ENCODE measurements around the gene LDHAL6B.

LDHAL6B gene

DNA sequence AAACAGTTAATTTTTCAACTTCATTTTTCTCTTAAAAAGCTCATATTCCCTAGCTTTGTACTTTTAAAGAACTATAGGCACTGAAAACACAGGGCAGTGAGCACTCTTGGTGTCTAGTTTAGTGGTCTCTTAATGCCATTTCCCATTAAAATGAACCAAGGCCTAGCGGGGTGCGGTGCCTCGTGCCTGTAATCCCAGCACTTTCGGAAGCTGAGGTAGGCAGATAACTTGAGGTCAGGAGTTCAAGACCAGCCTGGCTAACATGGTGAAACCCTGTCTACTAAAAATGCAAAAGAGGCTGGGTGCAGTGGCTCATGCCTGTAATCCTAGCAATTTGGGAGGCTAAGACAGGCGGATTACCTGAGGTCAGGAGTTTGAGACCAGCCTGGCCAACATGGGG is 45.5 kb downstream of the LDHAL6B start:
- DNase-seq (ENCODE audit: low spot score): no peak

DNA sequence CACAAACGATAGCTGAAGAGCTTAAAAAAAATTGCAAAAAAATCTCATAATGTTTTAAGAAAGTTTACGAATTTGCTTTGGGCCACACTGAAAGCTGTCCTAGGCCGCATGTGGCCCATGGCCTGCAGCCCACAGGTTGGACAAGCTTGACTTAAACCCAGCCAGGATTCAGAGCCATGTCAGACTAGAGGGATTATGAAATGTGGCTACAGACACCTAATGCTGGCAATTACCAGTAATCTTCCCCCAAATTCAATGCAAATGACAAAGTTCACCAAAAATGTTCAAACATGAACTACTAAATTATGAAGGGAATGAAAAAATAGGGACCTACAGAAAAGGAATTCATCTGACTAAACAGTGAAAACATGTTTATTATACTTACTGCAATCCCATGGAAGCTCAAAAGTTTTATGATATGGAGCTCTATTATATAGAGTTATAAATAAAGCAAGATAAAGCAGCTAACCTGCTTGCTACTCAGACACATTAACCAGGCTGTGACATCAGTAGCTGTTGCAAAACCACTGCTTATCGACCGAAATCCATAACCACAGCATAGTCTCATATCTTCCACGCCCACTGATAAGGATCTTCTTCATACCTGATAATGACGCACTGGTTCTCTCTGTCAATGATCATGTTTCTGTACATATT is 49.2 kb downstream of the LDHAL6B start:
- no peak for DNase-seq (ENCODE audit: low spot score)

DNA sequence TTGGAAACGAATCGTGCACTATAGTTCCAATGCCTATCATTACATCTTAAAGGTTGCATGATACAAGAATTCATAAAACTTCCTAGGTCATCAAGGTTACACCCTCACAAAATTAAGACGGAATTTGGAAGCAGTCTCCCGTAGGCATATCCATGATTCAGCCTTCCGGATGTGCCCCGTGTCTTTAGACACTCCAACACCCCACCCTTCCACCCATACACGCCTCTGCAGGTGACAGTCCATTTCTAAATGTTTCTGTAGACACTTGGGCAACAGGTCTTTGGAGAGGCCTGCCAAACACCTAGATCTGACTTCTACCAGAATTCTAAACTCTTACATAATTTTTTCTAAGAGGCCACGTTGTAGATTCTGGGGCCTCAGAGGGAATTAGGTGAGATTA is 49.8 kb downstream of the LDHAL6B start:
- no peak for DNase-seq (ENCODE audit: low spot score)

DNA sequence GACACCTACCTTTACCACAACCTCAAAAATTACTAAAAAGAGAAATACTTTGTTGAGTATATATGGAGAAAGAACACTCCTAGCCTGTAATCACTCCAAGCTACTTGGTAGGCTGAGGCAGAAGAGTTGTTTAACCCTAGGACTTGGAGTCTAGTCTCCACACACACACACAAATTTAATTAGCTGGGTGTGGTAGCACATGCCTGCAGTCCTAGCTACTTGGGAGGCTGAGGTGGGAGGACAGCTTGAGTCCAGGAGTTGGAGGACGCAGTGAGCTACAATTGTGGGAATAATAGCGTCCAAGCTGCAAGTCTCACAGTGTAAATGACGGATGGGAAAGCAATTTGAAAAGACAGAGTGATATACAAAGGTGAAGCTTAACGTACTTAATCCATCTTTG is 50.5 kb downstream of the LDHAL6B start:
- DNase-seq (ENCODE audit: low spot score): no peak

Measured in AG08395 (cell line).